Upper lobe of right lung (tissue), 1 donor: ENCODE results near the gene MMP15. TPM values are rescaled to one million over a fixed set of nuclear protein-coding genes. Genes with fewer than 3 reads are reported as not detected.

Experiments used
- ATAC-seq: fragments of 200-7000 bp; cut with Tn5 transposase; one replicate; pipeline ENCODE4 v1.9.1; 2020; ENCODE audit warnings: mild to moderate bottlenecking, moderate library complexity
- DNase-seq: peaks from one replicate; pipeline ENCODE4 v3.0.0-alpha.2; 2020
- H3K27ac ChIP-seq: fragments of 200-600 bp; one replicate; pipeline ENCODE4 v1.8.0; 2022
- H3K27me3 ChIP-seq: fragments of 200-600 bp; one replicate; pipeline ENCODE4 v1.8.0; 2022; ENCODE audit warnings: mild to moderate bottlenecking
- H3K36me3 ChIP-seq: fragments of 200-600 bp; one replicate; pipeline ENCODE4 v1.8.0; 2022
- H3K4me1 ChIP-seq: fragments of 200-600 bp; one replicate; pipeline ENCODE4 v1.8.0; 2022
- H3K4me3 ChIP-seq: fragments of 200-600 bp; one replicate; pipeline ENCODE4 v1.8.0; 2022; ENCODE audit warnings: mild to moderate bottlenecking
- H3K9me3 ChIP-seq: fragments of 200-600 bp; one replicate; pipeline ENCODE4 v1.8.0; 2022
- CTCF ChIP-seq: fragments of 200-600 bp; IDR thresholded peaks from one replicate; pipeline ENCODE4 v1.8.0; 2022; ENCODE audit warnings: antibody characterized with exemption
- intact Hi-C: fragments of 100-400 bp; cut with DNase I; formaldehyde crosslinking; loops from one replicate; pipeline ENCODE4 v1.11.0; 2022
- total RNA-seq: library from RNA; stranded (reverse); fragmentation: NEBNext Ultra II Directional; extraction: Animal tissue kit (Norgen Biotek cat#: 25700); gene quantifications from one replicate; pipeline ENCODE4 v1.2.1, GENCODE V29; 2021
- donor health status: DM: no; HTN: yes; CAD: no; lungs with severe emphysema.

Gene MMP15
- total RNA-seq, 1 donor from 2014 or later, result 25.2 TPM

DNA sequence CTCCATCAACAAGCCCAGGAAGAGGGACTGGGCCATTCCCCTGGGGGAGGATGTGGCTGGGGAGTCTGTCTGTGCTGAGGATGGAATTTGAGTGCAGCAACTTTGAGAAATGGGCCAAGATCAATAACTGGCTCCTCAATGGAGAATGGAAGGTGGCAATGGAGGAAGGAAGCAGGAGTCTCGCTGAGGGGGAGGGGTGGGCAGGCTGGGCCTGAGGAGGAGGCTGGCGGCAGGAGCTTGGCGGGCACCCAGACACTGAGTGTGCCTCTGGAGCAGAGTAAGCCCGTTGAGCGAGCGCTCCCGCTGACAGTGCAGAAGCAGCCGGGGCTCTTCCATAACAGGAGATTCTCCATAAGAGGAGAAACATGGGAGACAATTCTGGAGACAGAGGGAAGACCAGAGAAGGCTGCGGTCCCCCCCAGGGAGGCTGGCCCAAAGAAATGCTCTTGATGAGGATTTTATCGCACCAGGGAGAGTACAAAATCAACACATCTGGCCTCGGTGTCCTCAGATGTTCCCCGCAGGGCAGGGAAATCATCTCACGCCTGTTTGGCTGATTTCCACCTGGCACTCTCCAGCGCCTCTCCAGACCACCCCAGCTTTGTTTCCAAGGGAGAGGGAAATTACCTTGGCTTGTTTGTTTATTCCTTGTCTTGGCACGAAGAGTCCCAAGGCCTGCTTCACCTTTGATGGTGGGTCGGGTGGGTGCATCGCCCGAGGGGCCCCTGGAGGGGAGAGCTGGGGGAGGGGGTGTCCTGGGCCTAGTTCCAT is 2.8 kb upstream of the MMP15 start:
- TF ChIP-seq CTCF, result no peak
- Histone ChIP-seq H3K4me3 (no peak overlapping the region), H3K9me3 (no peaks in the 10 kb centered on the region), H3K4me1 (peaks cover 35% of the 10 kb centered on the region), H3K36me3 (peaks cover 18% of the 10 kb centered on the region), H3K27me3 (no peaks in the 10 kb centered on the region), H3K27ac (no peak overlapping the region)
- ATAC-seq (peak; percentile 14), DNase-seq (peak; percentile 92)
- intact Hi-C loops, result loop anchor here (5.0 kb wide), 1 partner anchor 100 kb away; no protein-coding TSS in a partner anchor

DNA sequence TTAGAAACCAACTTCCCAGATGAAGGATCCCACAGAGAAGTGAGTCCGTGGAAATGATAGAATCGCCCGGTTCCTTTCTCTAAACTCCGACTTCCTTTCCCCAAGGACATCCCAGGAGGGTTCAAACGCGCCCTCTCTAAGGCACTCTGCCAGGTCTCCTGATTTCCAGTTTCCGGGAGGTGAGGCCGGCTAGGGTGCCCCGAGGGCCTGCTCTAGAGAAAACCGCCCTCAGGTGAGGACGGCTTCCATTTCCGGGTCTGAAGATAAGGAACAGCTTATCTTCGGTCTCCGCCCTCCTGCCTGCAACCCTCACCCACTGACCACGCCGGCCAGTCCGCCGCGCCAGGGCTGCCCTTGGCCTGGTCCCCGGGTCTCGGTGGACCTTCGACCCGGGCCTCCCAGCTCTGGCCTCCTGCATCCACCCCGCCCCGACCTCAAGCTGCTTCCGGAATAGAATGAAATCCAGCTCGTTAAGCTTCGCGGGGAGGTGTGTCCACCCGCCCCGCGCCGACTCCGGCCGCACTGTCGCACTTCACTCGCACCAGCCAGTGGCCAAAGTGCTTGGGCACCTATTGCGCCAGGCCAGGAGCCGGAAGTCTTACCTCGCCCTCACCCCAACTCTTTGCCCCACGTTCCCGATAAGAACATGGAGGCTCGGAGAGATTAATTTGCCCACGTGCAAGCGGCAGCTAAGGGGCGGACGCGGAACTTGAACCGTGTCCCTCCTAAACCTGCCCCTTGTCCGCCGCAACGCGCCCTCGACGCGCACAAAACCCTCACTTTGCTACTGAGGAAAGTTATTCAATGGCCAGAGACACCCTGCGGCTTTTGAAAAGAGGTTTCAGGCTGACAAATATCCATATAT is 836 bp upstream of the MMP15 start:
- TF ChIP-seq CTCF, result no peak
- Histone ChIP-seq H3K9me3 (no peaks in the 10 kb centered on the region), H3K27me3 (no peaks in the 10 kb centered on the region), H3K4me1 (peaks cover 49% of the 10 kb centered on the region), H3K27ac (peak overlapping the region; percentile 78), H3K36me3 (peaks cover 3% of the 10 kb centered on the region), H3K4me3 (peak overlapping the region; percentile 77)
- DNase-seq (peak; percentile 90), ATAC-seq (peak; percentile 40)
- intact Hi-C loops, result loop anchor here (5.0 kb wide), 1 partner anchor 98 kb away; no protein-coding TSS in a partner anchor

DNA sequence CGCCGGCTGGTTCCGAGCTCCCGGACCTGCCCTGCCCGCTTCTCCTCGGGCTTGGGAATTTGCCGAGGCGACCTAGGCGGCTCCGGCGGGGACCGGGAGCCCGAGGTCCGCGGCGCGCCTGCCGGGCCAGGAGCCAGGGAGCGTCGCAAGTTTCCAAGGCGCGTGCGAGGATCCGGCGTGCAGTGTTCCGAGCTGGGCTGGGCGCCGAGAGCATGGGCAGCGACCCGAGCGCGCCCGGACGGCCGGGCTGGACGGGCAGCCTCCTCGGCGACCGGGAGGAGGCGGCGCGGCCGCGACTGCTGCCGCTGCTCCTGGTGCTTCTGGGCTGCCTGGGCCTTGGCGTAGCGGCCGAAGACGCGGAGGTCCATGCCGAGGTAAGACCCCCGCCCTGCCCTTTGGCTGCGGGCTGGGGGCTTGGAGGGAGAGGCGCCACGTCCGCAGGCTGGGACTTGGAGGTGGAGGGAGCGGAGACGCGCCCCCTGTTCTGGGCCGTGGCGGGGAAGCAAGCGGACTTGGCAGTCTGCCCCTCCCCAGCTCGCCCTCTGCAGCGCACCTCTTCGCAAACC is 668 bp downstream of the MMP15 start:
- H3K4me1 ChIP-seq, result peaks cover 63% of the 10 kb centered on the region
- H3K9me3 ChIP-seq, result no peaks in the 10 kb centered on the region
- no peaks in the 10 kb centered on the region for H3K36me3 ChIP-seq
- DNase-seq (peak; percentile 82), ATAC-seq (peak; percentile 41)
- peak overlapping the region; percentile 77 for H3K4me3 ChIP-seq
- H3K27me3 ChIP-seq, result no peaks in the 10 kb centered on the region
- H3K27ac ChIP-seq, result peak overlapping the region; percentile 78
- intact Hi-C loops, result no loop called here
- no peak for TF ChIP-seq CTCF

GRCh38 chr16:58026705-58027160 is 1.2 kb downstream of the MMP15 start:
- peak; percentile 71 for DNase-seq
- H3K4me1 ChIP-seq, result peaks cover 66% of the 10 kb centered on the region

More at GRCh38 chr16:58026705-58027160, 1.2 kb downstream of the MMP15 start:
- intact Hi-C loops, result no loop called here
- Histone ChIP-seq H3K27me3 (no peaks in the 10 kb centered on the region), H3K27ac (peak overlapping the region; percentile 78), H3K9me3 (no peaks in the 10 kb centered on the region), H3K4me3 (peak overlapping the region; percentile 77), H3K36me3 (no peaks in the 10 kb centered on the region)
- TF ChIP-seq CTCF, result no peak
- ATAC-seq, result no peak
